GM12891 (cell line): ENCODE data around the gene BPTF.
"Not testable (repeated sequence)": the region's sequence is repeated elsewhere in the genome, so short reads cannot be mapped to it uniquely, and the experiment has no call there.

ENCODE experiments used
- PAX5 ChIP-seq: IDR thresholded peaks from 2 replicates; pipeline ENCODE4 v1.6.1; 2011; ENCODE audit warnings: low read length, moderate library complexity, mild to moderate bottlenecking; ENCODE audit not compliant: insufficient read depth, severe bottlenecking
- POLR2AphosphoS5 ChIP-seq: IDR thresholded peaks from 2 replicates; pipeline ENCODE4 v1.6.1; 2011; ENCODE audit warnings: low read depth, low read length, control low read depth
- POU2F2 ChIP-seq: IDR thresholded peaks from 2 replicates; pipeline ENCODE4 v1.6.1; 2011; ENCODE audit warnings: low read depth, mild to moderate bottlenecking, control low read depth, low read length, moderate library complexity

DNA sequence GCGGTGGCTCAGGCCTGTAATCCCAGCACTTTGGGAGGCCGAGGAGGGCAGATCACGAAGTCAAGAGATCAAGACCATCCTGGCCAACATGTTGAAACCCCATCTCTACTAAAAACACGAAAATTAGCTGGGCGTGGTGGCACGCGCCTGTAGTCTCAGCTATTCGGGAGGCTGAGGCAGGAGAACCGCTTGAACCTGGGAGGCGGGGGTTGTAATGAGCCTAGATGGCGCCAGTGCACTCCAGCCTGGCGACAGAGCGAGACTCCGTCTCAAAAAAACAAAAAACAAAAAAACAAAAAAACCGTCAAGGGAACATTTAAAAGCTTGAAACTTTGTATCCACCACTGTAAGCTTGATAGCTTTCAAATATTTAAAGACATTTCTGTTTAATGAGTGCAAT is 197.2 kb downstream of the BPTF start:
- TF ChIP-seq POLR2AphosphoS5, PAX5, POU2F2: not testable (repeated sequence)
